ENCODE data around the gene VIM.
"Not testable (repeated sequence)": the region's sequence is repeated elsewhere in the genome, so short reads cannot be mapped to it uniquely, and the experiment has no call there.

The VIM gene

DNA sequence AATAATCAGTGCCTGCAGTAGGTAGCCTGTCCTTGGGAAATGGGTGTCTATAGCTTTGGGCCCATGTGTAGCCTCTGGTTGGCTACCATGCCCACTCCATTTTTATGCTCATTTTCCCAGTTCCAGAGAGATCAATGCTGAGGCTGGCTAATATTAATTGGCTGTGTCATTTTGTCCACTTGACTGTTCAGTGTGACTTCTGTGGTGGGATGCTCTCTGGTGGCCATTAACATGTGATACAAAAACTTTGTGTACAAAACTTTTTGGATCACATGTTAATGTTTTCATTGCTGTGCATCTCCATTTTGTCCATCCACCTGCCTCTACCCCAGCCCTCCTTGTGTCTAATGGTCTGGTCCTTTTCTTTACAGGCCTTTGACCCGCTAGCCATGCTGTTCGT is 22.7 kb downstream of the VIM start:
- DNase-seq (ENCODE audit: insufficient read length, low spot score) (no peak), FAIRE-seq (no peak)

DNA sequence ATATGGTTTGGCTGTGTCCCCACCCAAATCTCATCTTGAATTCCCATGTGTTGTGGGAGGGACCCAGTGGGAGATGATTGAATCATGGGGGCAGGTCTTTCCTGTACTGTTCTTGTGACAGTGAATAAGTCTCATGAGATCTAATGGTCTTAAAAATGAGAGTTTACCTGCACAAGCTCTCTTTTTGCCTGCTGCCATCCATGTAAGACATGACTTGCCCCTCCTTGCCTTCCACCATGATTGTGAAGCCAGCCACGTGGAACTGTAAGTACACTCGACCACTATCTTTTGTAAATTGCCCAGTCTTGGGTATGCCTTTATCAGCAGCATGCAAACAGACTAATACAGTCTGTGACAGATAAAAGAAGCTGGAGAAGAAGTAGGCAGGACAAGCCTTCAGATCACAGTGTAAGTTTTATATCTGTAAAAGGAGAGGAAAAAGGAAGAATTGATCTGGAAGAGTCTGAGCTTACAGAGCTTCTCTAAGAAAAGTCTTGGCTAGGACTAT is 26.6 kb downstream of the VIM start:
- FAIRE-seq; DNase-seq (ENCODE audit: insufficient read length, low spot score): not testable (repeated sequence)

DNA sequence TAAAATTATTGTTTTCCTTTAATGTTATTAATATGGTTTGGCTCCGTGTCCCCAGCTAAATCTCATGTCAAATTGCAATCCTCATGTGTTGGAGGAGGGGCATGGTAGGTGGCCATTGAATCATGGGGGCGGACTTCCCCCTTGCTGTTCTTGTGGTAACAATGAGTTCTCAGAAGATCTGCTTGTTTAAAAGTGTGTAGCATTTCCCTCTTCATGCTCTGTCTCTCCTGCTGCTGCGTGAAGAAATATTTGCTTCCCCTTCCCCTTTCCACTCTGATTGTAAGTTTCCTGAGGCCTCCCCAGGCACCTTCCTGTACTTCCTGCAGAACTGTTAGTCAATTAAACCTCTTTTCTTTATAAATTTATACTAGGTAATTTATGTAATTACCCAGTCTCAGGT is 27.5 kb downstream of the VIM start:
- no peak for FAIRE-seq
- no peak for DNase-seq (ENCODE audit: insufficient read length, low spot score)

DNA sequence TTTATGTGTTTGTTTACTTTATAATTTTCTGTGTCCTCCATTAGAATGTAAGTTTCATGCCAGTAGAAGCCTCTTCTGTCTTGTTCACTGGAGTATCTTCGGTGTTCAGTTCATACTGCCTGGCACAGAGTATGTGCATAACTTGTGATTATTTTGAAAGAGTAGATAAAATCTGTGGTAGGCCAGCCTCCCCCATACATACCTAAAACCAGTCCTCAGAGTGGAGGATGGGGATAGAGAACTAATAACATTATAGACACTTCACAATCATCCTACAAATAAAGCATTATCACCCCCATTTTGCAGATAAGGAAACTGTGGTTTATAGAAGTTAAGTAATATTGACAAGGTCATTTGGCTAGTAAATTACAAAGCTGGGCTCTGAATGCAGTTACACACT is 28.0 kb downstream of the VIM start:
- no peak for FAIRE-seq

DNA sequence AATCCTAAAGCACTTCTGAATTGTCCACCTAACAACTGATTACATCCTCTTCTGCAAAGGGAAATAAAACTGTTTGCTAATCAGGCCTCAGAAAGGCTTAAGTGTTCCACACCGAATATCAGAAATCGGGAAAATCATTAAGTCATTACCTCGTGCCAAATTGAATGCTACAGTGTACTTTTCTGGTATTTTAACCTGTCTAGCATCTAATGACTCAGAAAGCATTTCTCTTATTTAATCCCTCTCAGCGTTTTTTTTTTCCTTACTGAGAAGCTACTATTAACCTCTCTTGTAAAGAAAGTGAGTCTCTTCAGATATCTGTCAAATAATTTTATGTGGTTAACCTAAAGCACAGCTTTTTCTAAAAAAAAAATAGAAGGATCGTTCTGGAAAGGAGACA is 28.6 kb downstream of the VIM start:
- FAIRE-seq: no peak

More for the DNA sequence above, 28.0 kb downstream of the VIM start:
- no peak for DNase-seq (ENCODE audit: insufficient read length, low spot score)

DNA sequence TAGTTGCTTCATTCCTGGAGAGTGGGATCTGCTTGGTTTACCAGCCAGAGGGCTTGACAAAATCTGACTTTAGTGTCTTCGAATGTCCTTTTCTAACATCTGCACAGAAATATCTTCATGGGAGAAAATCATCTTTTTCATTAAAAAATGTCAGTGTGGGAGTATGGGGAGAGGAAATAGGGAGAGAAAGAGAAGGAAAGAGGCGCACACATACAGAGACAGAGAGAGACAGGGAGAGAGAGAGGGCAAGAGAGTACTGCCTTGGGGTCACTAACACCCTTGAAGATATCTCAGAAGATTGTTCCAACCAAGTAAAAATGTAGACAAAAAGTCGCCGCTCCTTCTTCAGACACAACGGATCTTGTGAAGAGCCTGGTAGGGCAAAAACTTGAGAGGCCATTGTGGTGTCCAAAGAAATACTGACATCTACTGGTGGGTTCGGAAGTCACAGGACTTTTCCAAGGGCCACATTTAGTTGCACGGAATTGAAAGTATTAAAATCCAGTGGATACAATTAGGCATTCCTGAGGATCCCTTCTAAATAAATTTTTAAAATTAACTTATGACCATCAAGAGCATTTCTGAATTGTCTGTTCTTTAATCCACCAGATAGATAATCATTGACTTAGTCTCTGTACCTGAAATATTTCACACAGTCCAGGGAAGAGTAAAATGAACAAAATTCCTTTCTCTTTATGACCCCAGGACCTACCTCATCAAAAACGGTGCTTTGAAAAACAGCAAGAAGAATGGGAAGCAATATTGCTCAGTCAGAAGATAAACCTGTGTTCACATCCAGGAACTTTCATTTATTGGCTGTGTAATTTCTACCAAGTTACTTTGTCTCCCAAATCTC is 29.7 kb downstream of the VIM start:
- DNase-seq (ENCODE audit: insufficient read length, low spot score): peak; percentile 33
- peak; percentile 66 for FAIRE-seq

More for the DNA sequence above, 28.6 kb downstream of the VIM start:
- DNase-seq (ENCODE audit: insufficient read length, low spot score): no peak

DNA sequence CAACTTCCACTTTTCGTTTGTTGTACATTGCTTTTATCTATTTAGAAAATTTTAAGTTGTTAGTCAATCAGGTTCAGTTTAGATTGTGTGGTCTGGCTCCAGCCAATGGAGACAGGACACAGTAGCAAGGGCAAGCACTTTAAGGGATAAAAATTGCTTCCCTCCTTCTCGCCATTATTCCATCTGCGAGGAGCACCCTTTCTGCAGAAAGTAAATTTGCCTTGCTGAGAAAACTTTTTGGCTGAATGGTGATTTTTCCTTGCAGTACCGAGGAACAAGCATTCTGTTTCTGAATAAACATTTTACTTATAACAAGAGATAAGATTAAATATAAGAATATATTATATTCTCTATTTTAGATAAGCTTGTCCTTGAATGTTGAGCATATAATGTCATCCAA is 34.5 kb downstream of the VIM start:
- DNase-seq (ENCODE audit: insufficient read length, low spot score): no peak
- no peak for FAIRE-seq

DNA sequence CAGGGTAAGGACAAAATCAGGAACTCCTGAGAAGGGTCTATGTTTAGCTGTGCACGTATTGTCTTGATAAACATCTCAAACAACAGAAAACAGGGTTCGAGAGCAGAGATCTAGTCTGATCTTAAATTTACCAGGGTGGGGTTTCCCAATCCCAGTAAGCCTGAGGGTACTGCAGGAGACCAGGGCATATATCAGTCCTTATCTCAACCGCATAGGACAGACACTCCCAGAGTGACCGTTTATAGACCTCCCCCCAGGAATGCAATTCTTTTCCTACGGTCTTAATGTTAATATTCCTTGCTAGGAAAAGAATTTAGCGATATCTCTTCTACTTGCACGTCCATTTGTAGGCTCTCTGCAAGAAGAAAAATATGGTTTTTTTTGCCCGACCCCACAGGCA is 35.5 kb downstream of the VIM start:
- FAIRE-seq (no peak), DNase-seq (ENCODE audit: insufficient read length, low spot score) (no peak)

DNA sequence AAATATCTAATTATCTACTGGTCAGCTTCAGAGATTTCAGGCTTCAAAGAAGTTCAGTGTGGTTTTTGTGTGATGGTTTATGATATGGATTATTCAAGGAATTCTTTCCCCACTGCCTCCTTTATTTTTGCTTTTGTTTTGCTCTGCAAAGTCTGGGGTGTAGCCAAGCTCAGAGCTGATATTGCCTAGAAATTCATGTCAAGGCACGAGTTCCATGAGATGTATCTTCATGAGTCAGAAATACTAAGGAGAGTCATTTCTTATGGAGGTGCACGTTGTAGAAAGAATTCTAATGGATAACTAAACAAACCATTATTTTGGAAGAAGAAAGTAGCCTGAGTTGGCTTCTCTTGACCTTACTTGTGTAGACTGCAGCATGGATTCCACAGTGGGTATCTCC is 37.4 kb downstream of the VIM start:
- DNase-seq (ENCODE audit: insufficient read length, low spot score) (no peak), FAIRE-seq (no peak)

DNA sequence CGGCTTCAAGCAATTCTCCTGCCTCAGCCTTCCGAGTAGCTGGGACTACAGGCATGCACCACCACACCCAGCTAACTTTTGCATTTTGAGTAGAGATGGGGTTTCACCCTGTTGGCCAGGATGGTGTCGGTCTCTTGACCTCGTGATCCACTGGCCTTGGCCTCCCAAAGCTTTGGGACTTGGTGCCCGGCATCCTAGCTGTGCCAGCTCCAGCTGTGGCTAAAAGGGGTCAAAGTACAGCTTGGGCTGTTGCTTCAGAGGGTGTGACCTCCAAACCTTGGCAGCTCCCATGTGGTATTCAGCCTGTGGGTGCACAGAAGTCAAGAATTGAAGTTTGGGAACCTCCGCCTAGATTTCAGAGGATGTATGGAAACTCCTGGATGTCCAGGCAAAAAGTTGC is 38.5 kb downstream of the VIM start:
- FAIRE-seq; DNase-seq (ENCODE audit: insufficient read length, low spot score): not testable (repeated sequence)

DNA sequence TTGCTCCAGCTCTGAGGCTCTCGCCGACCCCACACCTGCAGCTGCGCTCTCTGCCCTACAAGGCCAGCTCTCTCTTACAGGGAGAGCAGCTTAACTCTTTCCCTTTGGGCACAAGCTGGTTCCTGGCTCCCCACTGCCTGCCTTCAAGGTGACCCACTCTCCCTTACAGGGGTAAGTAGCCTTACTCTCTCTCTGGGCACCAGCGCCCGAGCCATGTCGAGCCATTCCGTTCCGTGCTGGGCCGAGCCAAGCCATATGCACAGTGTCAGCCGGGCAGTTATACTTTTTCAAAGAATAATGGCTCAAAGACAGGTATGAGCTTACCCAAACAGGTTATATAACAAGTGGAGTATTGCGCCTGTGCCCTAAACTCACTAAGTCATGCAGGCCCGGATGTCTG is 44.6 kb downstream of the VIM start:
- DNase-seq (ENCODE audit: insufficient read length, low spot score) (no peak), FAIRE-seq (no peak)

DNA sequence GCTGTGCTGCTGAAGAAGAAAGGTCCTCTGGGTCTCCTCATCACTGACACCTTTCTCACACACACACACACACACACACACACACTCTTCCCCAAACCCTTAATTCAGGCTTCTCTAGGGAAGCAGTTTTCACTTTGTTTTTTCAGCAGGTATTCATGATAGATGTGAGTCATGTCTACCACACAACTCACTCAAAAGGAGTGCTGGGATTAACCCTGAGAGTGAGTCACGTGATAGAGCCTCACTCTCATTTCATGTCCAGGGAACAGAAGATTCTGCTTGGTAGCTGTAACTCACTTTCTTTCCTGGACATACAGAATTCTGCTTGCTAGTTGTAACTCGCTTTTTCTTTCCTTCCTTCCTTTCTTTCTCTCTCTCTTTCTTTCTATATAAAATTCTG is 45.4 kb downstream of the VIM start:
- FAIRE-seq (no peak), DNase-seq (ENCODE audit: insufficient read length, low spot score) (no peak)

DNA sequence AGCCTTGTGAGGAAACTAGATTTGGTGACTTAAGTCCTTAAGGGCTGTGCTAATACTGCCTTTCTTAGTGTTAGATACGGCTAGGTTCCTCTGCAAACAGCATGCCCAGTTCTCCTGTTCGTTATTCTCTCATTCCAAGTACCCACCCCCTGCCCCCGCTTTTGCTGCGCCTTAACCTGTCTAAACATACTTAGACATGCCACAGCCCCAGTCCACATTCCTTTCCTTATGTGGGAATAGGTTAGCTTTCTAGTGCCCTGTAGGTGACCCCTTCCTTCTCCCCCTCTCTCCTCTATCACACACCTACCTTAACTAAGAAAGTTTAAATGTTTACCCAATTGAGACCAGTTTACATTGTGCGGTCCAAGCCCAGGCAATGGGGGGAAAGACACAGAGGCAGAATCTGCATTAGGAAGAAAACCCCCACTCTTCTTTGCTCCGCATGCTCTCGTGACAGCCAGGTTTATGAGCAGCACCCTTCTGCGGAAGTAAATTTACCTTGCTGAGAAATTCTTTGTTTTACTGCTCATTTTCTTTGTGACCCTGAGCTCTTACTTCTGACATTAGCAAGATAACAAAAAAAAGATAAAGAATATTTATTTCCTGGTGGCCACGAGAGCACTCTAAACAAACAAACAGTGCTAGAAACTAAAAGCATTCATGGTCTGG is 48.8 kb downstream of the VIM start:
- DNase-seq (ENCODE audit: insufficient read length, low spot score) (no peak), FAIRE-seq (no peak)

DNA sequence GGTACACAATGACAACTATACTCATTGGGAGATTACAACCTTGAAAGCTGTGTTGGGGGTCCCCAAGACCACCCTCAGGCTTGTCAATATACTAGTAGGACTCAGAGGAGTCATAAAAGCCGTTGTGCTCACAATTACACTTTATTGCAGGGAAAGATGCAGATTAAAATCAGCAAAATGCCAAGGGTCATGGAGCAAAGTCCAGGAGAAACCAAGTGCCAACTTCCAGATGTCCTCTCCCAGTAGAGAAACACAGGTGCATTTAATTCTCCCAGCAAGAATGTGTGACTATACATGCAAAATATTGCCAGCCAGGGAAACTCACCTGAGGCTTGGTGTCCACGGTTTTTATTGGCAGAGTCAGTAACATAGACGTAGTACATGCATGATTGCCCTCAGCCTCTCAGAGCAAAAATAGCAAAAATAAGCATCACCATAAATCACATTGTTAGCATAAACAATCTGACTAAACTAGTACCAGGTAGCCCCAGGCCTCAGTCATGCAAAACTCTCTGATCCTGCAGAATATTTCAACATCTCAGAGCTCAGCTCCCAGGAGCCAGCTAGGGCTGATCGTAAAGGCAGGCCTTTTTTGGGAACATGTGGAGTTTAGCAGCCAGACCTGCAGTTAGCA is 50.7 kb downstream of the VIM start:
- no peak for DNase-seq (ENCODE audit: insufficient read length, low spot score)
- FAIRE-seq: no peak

DNA sequence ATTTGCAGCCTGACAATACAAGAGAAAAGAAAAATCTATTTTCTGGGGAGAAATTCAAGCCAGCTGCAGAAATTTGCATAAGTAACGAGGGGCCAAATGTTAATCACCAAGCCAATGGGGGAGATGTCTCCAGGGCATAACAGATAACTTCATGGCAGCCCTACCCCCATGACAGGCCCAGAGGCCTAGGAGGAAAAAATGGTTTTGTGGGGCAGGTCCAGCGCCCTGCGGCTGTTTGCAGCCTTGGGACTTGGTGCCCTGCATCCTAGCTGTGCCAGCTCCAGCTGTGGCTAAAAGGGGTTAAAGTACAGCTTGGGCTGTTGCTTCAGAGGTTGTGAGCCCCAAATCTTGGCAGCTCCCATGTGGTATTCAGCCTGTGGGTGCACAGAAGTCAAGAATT is 54.3 kb downstream of the VIM start:
- DNase-seq (ENCODE audit: insufficient read length, low spot score) (no peak), FAIRE-seq (no peak)

DNA sequence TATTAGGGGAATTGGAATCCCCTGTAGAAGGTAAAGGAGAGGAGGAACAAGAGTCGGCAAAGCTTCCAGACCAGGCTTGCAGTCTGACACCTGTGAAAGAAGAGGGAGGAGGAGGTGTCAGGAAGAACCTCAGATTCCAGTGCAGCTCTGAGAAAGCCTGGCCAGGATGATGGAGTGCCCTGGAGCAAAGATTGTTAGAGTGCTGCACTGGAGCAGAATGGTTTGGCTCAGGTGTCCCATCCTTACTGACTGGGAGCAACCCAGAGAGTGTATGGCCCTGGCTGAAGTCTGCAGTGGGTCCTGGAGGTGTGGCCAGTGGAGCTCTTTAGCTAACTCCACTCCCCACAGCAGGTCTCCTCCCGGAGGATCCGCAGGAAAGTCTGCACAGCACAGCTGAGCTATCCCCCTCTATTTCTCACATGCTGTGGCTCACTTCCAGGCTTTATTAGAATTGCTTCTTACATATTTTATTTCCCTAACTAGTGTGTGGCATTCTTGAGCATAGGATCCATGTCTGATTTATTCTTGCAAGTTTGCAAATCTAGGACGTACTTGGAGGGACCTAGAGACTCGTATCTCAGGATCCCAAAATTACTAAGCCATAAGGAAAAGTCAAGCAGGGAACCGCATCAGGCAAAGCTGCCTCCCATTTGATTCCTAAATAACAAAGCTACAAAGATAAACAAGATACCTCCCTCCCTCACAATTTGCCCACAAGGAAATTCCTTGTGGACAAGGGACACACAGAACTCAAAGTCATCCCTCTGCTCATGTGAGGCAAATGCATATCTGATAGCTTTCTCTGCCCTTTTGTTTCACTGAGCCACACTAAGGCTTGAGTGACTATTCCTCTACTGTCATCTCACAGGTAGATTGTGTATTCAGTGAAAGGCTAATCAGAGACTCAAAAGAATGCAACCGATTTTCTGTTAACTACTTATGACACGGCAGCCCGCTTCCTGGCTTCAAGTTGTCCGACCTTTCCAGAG is 58.8 kb downstream of the VIM start:
- FAIRE-seq: no peak

More for the DNA sequence above, 58.8 kb downstream of the VIM start:
- no peak for DNase-seq (ENCODE audit: insufficient read length, low spot score)
